ENCODE data around the gene SH3RF1. TPM values are rescaled to one million over a fixed set of nuclear protein-coding genes. Genes with fewer than 3 reads are reported as not detected.

SH3RF1 gene
- total and polyA plus RNA-seq, 10 of the 15 experiments (the other 5 are each of a cell fraction or from before 2014, with no cell fraction given) = 4.5 to 22.5 (median 10.4) TPM

DNA sequence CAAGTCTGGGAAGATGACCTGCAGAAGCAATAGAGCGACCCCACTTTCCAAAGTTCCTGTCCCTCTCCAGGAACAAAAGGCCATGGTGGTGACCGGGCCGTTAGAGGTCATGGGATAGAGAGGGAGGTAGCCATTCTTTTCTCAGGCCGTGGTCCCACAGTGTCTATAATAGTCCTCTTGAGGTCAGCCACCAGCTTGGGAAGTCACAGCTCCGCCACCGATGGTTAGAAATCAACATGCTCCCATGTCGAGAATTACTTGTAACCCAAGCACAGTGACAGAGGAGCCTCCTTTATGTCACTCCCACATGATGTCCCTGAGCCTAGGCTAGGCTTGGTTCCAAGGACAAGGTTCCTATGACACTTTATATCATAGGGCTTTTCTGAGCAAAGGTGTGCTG is 212.4 kb downstream of the SH3RF1 start:
- in situ Hi-C loops (cut with MboI) (no loop called here), intact Hi-C loops (cut with micrococcal nuclease; ENCODE audit: unreplicated experiment) (no loop called here)
- Histone ChIP-seq H3K27me3 (replicated peaks in 1 of 2; ENCODE audit: control insufficient read depth in 2 of 2, insufficient read depth in 2 of 2, low read length in 1 of 2) (no peaks in the 10 kb centered on the region), H3K4me1 (ENCODE audit: control insufficient read depth, insufficient read depth, low read length) (no peaks in the 10 kb centered on the region), H3K9ac (ENCODE audit: control insufficient read depth, insufficient read depth, low read length) (no peak overlapping the region), H3K4me3 (no peak overlapping the region), H3K4me2 (ENCODE audit: control insufficient read depth, insufficient read depth) (no peak overlapping the region), H3K9me3 (replicated peaks; ENCODE audit: control insufficient read depth, insufficient read depth, low read length) (no peaks in the 10 kb centered on the region), H3K79me2 (ENCODE audit: control insufficient read depth, insufficient read depth, low read length) (no peaks in the 10 kb centered on the region), H4K20me1 (ENCODE audit: control insufficient read depth, insufficient read depth) (no peaks in the 10 kb centered on the region), H3K27ac (ENCODE audit: control insufficient read depth, insufficient read depth) (no peak overlapping the region), H2AFZ (ENCODE audit: control insufficient read depth, low read depth, low read length) (no peak overlapping the region), H3K36me3 (ENCODE audit: control insufficient read depth in 2 of 2, insufficient read depth in 2 of 2, low read length in 1 of 2) (no peaks in the 10 kb centered on the region)
- BruUV-seq (replicated peaks) = no TSS peak
- ChIA-PET SMC1A (ENCODE audit: uncharacterized antibody, unreplicated experiment) (no interaction called here), RAD21 (ENCODE audit: unreplicated experiment) (no interaction called here), CTCF (no interaction called here), POLR2A (interaction anchor here (0.5 kb wide), 1 partner anchor 16 kb away, joined by 3 read pairs; no protein-coding TSS in a partner anchor)
- DNase-seq (ENCODE audit: low read depth, low spot score) (no peak), FAIRE-seq (no peak), ATAC-seq (no peak)
- TF ChIP-seq EZH2 (IDR thresholded peaks at IDR 0.05; ENCODE audit: borderline replicate concordance, control insufficient read depth, low read depth, low read length) (no peak), IRF4 (IDR thresholded peaks at IDR 0.05; ENCODE audit: low read depth, low read length) (no peak), KDM1A (IDR thresholded peaks at IDR 0.05; ENCODE audit: borderline replicate concordance) (no peak)
- TF ChIP-seq, protein P1, sequence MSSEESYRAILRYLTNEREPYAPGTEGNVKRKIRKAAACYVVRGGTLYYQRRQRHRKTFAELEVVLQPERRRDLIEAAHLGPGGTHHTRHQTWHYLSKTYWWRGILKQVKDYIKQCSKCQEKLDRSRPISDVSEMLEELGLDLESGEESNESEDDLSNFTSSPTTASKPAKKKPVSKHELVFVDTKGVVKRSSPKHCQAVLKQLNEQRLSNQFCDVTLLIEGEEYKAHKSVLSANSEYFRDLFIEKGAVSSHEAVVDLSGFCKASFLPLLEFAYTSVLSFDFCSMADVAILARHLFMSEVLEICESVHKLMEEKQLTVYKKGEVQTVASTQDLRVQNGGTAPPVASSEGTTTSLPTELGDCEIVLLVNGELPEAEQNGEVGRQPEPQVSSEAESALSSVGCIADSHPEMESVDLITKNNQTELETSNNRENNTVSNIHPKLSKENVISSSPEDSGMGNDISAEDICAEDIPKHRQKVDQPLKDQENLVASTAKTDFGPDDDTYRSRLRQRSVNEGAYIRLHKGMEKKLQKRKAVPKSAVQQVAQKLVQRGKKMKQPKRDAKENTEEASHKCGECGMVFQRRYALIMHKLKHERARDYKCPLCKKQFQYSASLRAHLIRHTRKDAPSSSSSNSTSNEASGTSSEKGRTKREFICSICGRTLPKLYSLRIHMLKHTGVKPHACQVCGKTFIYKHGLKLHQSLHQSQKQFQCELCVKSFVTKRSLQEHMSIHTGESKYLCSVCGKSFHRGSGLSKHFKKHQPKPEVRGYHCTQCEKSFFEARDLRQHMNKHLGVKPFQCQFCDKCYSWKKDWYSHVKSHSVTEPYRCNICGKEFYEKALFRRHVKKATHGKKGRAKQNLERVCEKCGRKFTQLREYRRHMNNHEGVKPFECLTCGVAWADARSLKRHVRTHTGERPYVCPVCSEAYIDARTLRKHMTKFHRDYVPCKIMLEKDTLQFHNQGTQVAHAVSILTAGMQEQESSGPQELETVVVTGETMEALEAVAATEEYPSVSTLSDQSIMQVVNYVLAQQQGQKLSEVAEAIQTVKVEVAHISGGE (CRISPR knock-in tag; IDR thresholded peaks at IDR 0.05) = no peak
- TF ChIP-seq, protein P2, sequence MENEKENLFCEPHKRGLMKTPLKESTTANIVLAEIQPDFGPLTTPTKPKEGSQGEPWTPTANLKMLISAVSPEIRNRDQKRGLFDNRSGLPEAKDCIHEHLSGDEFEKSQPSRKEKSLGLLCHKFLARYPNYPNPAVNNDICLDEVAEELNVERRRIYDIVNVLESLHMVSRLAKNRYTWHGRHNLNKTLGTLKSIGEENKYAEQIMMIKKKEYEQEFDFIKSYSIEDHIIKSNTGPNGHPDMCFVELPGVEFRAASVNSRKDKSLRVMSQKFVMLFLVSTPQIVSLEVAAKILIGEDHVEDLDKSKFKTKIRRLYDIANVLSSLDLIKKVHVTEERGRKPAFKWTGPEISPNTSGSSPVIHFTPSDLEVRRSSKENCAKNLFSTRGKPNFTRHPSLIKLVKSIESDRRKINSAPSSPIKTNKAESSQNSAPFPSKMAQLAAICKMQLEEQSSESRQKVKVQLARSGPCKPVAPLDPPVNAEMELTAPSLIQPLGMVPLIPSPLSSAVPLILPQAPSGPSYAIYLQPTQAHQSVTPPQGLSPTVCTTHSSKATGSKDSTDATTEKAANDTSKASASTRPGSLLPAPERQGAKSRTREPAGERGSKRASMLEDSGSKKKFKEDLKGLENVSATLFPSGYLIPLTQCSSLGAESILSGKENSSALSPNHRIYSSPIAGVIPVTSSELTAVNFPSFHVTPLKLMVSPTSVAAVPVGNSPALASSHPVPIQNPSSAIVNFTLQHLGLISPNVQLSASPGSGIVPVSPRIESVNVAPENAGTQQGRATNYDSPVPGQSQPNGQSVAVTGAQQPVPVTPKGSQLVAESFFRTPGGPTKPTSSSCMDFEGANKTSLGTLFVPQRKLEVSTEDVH (IDR thresholded peaks at IDR 0.05; ENCODE audit: low read depth, partially characterized antibody) = no peak
- WGBS (ENCODE audit: insufficient coverage, insufficient replicate concordance, low lambda C conversion rate, missing lambda C conversion rate) = 61% methylated on average over 7 of the region's 7 CpGs

Measured in GM12878 (cell line).